PFSK-1 (cell line): ENCODE data around the gene WNT16.

Source experiments
- REST ChIP-seq, 2 experiments: IDR thresholded peaks; 2 replicates each; pipeline versions ENCODE4 v1.6.1 to v1.8.0; 2011 to 2012; ENCODE audit warnings: low read depth in 2 of 2, low read length in 2 of 2, control low read depth in 1 of 2, inconsistent platforms in 1 of 2, mild to moderate bottlenecking in 1 of 2, moderate library complexity in 1 of 2; ENCODE audit not compliant: insufficient read depth in 1 of 2
- SIN3A ChIP-seq: IDR thresholded peaks from 2 replicates; pipeline ENCODE4 v1.6.1; 2012; ENCODE audit warnings: mild to moderate bottlenecking, low read length, moderate library complexity, borderline replicate concordance; ENCODE audit not compliant: insufficient read depth
- TAF1 ChIP-seq: IDR thresholded peaks from 2 replicates; pipeline ENCODE4 v1.6.1; 2012; ENCODE audit warnings: low read length, control low read depth, borderline replicate concordance; ENCODE audit not compliant: insufficient read depth

GRCh38 chr7:121342631-121343030 is 13.8 kb downstream of the WNT16 start:
- TF ChIP-seq REST (IDR thresholded peaks at IDR 0.05; ENCODE audit: insufficient read depth in 1 of 2, low read depth in 2 of 2, low read length in 2 of 2) (no peak), SIN3A (no peak), TAF1 (no peak)
